AG04450 (cell line): ENCODE measurements around the gene AK9. TPM values are rescaled to one million over a fixed set of nuclear protein-coding genes. Genes with fewer than 3 reads are reported as not detected.

Experiments
- CTCF ChIA-PET: fragments of 300-600, 350-600 bp; formaldehyde crosslinking; extraction: SDS; loops from one replicate; lab custom pipeline; 2022; ENCODE audit warnings: antibody characterized with exemption, inconsistent platforms; lab: Charles Lee
- POLR2A ChIA-PET: fragments of 350-600 bp; formaldehyde crosslinking; extraction: SDS; loops from one replicate; lab custom pipeline; 2021; ENCODE audit warnings: antibody characterized with exemption, inconsistent platforms; lab: Yijun Ruan, JAX
- DNase-seq: peaks from one replicate; pipeline ENCODE4 v3.0.0-alpha.2; 2011; ENCODE audit warnings: low read depth, low spot score
- H3K27ac ChIP-seq: one replicate; pipeline ENCODE4 v1.5.1; 2012; ENCODE audit warnings: low read depth, low read length, control low read depth
- H3K27me3 ChIP-seq: one replicate; pipeline ENCODE4 v1.6.0; 2012; ENCODE audit warnings: low read length; ENCODE audit not compliant: control insufficient read depth, insufficient read depth
- H3K4me3 ChIP-seq: 2 replicates; pipeline ENCODE4 v1.5.1; 2011; ENCODE audit warnings: mild to moderate bottlenecking, low read depth, low read length, control low read depth
- H3K9me3 ChIP-seq: 2 replicates; pipeline ENCODE4 v1.5.1; 2012; ENCODE audit warnings: low read length; ENCODE audit not compliant: control insufficient read depth, insufficient read depth
- polyA plus RNA-seq: library from polyadenylated mRNA; depleted of rRNA; stranded (reverse); fragments of >200 nt; gene quantifications from 2 replicates; pipeline ENCODE4 v1.2.3, GENCODE V29; 2011
- TF ChIP-seq, protein P1 (sequence below): IDR thresholded peaks from 2 replicates; pipeline ENCODE4 v1.5.1; 2011; ENCODE audit warnings: low read depth, low read length, control low read depth, inconsistent platforms

AK9 gene
- polyA plus RNA-seq, 1 experiment: 3.6 TPM

DNA sequence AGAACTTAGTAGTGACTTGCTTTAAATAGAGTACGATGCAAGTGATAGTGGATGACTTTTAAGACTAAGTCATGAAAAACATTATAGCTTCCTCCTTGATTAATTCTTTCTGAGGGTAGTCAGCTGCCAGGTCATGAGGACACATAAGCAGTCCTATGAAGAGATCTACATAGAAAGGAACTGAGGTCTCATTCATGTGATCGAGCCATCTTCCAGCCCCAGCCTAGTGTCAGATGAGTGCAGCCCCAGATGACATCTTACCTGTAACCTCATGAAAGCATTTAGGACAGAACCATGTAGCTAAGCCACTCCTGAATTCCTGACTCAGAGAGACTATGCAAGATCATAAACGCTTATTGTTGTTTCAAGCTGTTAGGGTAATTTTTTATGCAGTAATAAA lies 67.7 kb downstream of the AK9 start:
- TF ChIP-seq, protein P1, sequence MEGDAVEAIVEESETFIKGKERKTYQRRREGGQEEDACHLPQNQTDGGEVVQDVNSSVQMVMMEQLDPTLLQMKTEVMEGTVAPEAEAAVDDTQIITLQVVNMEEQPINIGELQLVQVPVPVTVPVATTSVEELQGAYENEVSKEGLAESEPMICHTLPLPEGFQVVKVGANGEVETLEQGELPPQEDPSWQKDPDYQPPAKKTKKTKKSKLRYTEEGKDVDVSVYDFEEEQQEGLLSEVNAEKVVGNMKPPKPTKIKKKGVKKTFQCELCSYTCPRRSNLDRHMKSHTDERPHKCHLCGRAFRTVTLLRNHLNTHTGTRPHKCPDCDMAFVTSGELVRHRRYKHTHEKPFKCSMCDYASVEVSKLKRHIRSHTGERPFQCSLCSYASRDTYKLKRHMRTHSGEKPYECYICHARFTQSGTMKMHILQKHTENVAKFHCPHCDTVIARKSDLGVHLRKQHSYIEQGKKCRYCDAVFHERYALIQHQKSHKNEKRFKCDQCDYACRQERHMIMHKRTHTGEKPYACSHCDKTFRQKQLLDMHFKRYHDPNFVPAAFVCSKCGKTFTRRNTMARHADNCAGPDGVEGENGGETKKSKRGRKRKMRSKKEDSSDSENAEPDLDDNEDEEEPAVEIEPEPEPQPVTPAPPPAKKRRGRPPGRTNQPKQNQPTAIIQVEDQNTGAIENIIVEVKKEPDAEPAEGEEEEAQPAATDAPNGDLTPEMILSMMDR: no peak
- ChIA-PET CTCF (no interaction called here), POLR2A (no interaction called here)
- no peaks in the 10 kb centered on the region for H3K9me3 ChIP-seq
- H3K27me3 ChIP-seq: peaks cover 2% of the 10 kb centered on the region
- no peak for DNase-seq
- no peak overlapping the region for H3K4me3 ChIP-seq
- H3K27ac ChIP-seq: no peak overlapping the region

DNA sequence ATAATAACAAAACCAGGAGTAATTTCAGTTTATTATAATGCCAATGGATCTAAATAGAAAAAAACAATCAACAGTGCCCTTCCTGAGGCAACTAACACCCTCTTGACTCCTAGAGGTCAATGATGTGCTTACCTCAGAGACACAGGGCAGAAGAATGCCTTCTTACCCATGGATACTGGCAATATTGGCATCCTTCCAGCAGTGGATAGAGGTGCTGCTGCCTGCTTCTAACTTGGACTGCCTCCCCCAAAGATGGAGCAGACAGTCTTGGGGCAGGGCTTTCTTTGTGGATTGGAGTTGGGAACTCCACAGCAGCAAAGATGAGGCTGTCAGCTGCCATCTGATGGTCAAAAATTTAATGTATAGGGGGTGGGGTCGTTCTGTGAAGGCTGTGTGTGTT lies 78.7 kb downstream of the AK9 start:
- CTCF ChIA-PET: no interaction called here
- no peak for DNase-seq
- POLR2A ChIA-PET: no interaction called here
- Histone ChIP-seq H3K27me3 (peaks cover 2% of the 10 kb centered on the region), H3K27ac (no peak overlapping the region), H3K4me3 (no peak overlapping the region), H3K9me3 (no peaks in the 10 kb centered on the region)
- TF ChIP-seq, protein P1: no peak

DNA sequence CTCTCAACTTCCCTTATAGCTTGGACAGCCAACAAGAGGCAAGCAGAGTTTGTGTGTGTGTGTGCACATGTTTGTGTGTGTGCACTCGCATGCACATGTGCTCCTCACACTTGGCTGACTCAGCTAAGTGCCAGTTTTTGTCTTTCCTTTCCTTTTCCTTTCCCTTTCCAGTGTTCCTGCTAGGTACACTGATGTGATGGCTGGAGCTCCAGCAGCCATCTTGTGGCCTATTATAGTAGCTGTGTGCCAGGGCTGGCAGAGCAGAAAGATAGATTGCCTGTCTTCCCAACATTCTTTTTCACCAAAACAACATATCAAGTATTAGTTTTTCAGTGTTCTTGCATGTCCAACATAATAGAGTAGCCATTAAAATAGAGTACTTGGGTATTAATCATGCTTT lies 79.5 kb downstream of the AK9 start:
- ChIA-PET POLR2A (no interaction called here), CTCF (no interaction called here)
- H3K27ac ChIP-seq: no peak overlapping the region
- H3K9me3 ChIP-seq: no peaks in the 10 kb centered on the region
- H3K4me3 ChIP-seq: no peak overlapping the region
- TF ChIP-seq, protein P1: no peak
- DNase-seq: no peak
- peaks cover 2% of the 10 kb centered on the region for H3K27me3 ChIP-seq

DNA sequence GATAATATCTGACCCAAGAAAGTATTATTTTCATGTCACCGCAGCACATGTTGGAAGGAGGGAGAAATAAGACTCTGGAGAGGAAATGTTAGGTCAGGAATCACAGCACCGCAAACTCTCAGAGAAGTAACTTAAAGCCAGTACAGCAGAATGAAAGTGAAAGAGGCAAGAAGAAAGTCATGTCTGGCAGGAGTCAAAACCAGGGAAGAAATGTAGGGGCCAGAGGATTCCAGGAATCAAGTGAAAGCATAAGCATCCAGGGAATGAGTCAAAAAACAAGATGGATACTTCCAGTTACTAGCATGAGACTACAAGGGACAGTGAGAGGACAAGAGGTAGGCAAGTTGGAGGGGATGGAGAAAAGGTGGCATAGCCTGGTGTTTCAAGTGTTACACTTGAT lies 80.4 kb downstream of the AK9 start:
- H3K4me3 ChIP-seq: no peak overlapping the region
- H3K27ac ChIP-seq: no peak overlapping the region
- ChIA-PET POLR2A (no interaction called here), CTCF (no interaction called here)
- no peak for DNase-seq
- TF ChIP-seq, protein P1: no peak
- no peaks in the 10 kb centered on the region for H3K9me3 ChIP-seq
- H3K27me3 ChIP-seq: peaks cover 2% of the 10 kb centered on the region

DNA sequence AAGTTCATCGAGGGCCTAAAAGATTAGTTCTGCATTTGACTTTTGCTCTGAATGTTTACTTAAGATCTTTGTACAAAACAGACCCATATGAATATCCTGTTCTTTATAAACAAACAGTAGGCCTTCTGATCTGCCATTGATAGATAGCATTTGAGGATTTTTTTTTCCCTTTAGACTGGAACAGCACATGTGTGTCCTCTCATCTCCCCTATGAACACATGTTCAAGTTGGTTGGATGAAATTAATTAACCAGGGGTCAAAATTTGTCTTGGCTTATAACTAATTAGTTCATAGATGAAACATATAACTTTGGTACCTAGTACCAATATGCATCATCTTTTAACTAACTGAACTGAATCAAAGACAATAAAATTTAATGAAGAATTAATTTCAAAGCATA lies 81.3 kb downstream of the AK9 start:
- POLR2A ChIA-PET: no interaction called here
- Histone ChIP-seq H3K4me3 (no peak overlapping the region), H3K27me3 (no peaks in the 10 kb centered on the region), H3K9me3 (no peaks in the 10 kb centered on the region), H3K27ac (no peak overlapping the region)
- DNase-seq: no peak
- CTCF ChIA-PET: no interaction called here
- TF ChIP-seq, protein P1: no peak
